ENCODE results near the gene SCAPER.

The SCAPER gene

GRCh38 chr15:76460347-76460746 lies 444.8 kb downstream of the SCAPER start:
- H3K4me1 ChIP-seq (ENCODE audit: low read length) = no peaks in the 10 kb centered on the region
- H3K9me3 ChIP-seq (ENCODE audit: insufficient read depth, low read length) = peaks cover under 1% of the 10 kb centered on the region; the same call in 1 of the 2 replicates
- no peak overlapping the region for H3K4me3 ChIP-seq (ENCODE audit: low read length)
- H3K79me2 ChIP-seq (ENCODE audit: low read length) = no peaks in the 10 kb centered on the region
- TF ChIP-seq EZH2phosphoT487 (IDR thresholded peaks at IDR 0.05; ENCODE audit: low read depth) = no peak
- H3K27ac ChIP-seq (ENCODE audit: low read length) = no peak overlapping the region
- no peaks in the 10 kb centered on the region for H4K20me1 ChIP-seq (ENCODE audit: insufficient read depth, low read length)
- H3K36me3 ChIP-seq (replicated peaks; ENCODE audit: low read depth, low read length) = no peaks in the 10 kb centered on the region
- no peaks in the 10 kb centered on the region for H3K27me3 ChIP-seq (ENCODE audit: low read depth, low read length)
- no peak overlapping the region for H3K4me2 ChIP-seq (ENCODE audit: low read length)
- no peak overlapping the region for H3K9ac ChIP-seq (ENCODE audit: low read length)
- no peak overlapping the region for H2AFZ ChIP-seq (ENCODE audit: low read depth, low read length)

DNA sequence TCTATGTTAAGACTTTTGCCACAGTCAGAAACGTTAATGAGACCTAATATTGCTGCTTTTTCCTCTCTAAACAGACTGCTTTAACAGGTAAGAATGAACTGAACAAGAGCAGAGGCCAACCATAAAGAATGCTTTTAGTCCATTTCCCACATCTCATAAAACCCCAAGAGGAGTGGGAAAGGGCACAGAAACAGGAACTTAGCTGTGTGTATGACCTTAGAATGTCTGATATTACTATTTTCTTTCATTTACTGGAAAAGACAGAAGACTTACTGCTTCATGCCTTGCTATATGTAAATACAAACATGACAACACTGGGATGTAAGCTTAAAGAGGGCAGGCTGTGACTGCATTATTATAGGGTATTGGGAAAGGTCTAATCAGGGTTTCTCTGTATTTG lies 453.6 kb downstream of the SCAPER start:
- Histone ChIP-seq H3K79me2 (ENCODE audit: low read length) (no peaks in the 10 kb centered on the region), H3K4me1 (ENCODE audit: low read length) (peaks cover 18% of the 10 kb centered on the region), H3K4me3 (ENCODE audit: low read length) (no peak overlapping the region), H3K27me3 (ENCODE audit: low read depth, low read length) (no peaks in the 10 kb centered on the region), H4K20me1 (ENCODE audit: insufficient read depth, low read length) (no peaks in the 10 kb centered on the region), H2AFZ (ENCODE audit: low read depth, low read length) (no peak overlapping the region), H3K27ac (ENCODE audit: low read length) (no peak overlapping the region), H3K9ac (ENCODE audit: low read length) (no peak overlapping the region), H3K4me2 (ENCODE audit: low read length) (no peak overlapping the region), H3K36me3 (replicated peaks; ENCODE audit: low read depth, low read length) (no peaks in the 10 kb centered on the region), H3K9me3 (ENCODE audit: insufficient read depth, low read length) (no peaks in the 10 kb centered on the region)
- TF ChIP-seq EZH2phosphoT487 (IDR thresholded peaks at IDR 0.05; ENCODE audit: low read depth) (no peak), CTCF (IDR thresholded peaks at IDR 0.05; ENCODE audit: low read depth, low read length) (no peak)

- no peaks in the 10 kb centered on the region for H3K79me2 ChIP-seq (ENCODE audit: low read length)
- TF ChIP-seq CTCF (IDR thresholded peaks at IDR 0.05; ENCODE audit: low read depth, low read length) = no peak
- TF ChIP-seq EZH2phosphoT487 (IDR thresholded peaks at IDR 0.05; ENCODE audit: low read depth) = no peak
- H3K36me3 ChIP-seq (replicated peaks; ENCODE audit: low read depth, low read length) = no peaks in the 10 kb centered on the region
- no peak overlapping the region for H3K9ac ChIP-seq (ENCODE audit: low read length)
- H3K9me3 ChIP-seq (ENCODE audit: insufficient read depth, low read length) = no peaks in the 10 kb centered on the region
- H3K4me2 ChIP-seq (ENCODE audit: low read length) = no peak overlapping the region
- H3K27me3 ChIP-seq (ENCODE audit: low read depth, low read length) = no peaks in the 10 kb centered on the region
- no peaks in the 10 kb centered on the region for H4K20me1 ChIP-seq (ENCODE audit: insufficient read depth, low read length)
- H3K4me3 ChIP-seq (ENCODE audit: low read length) = no peak overlapping the region
- H2AFZ ChIP-seq (ENCODE audit: low read depth, low read length) = no peak overlapping the region
- no peak overlapping the region for H3K27ac ChIP-seq (ENCODE audit: low read length)
- H3K4me1 ChIP-seq (ENCODE audit: low read length) = peaks cover 28% of the 10 kb centered on the region
Measured at GRCh38 chr15:76449455-76449854, 455.7 kb downstream of the SCAPER start.

DNA sequence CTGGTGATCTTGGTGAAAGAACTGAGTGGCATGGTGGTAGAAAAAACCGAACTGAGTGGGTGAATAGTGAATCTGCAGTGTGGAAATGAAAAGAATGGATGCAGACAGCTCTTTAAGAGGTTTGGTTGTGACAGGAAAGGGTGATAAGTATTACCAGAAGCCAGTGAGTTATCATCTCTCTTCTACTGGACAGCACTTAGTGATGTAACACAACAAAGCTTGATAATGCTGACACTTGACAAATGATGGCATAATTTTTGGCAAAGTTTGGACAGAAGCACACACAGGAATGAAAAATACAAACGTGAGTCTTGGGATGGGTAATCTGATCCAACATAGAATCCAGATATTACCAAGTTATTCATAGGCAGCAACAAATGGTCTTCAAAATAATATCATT lies 456.4 kb downstream of the SCAPER start:
- H3K9me3 ChIP-seq (ENCODE audit: insufficient read depth, low read length) = no peaks in the 10 kb centered on the region
- H3K27me3 ChIP-seq (ENCODE audit: low read depth, low read length) = no peaks in the 10 kb centered on the region
- H3K36me3 ChIP-seq (replicated peaks; ENCODE audit: low read depth, low read length) = no peaks in the 10 kb centered on the region
- no peaks in the 10 kb centered on the region for H3K79me2 ChIP-seq (ENCODE audit: low read length)
- no peak overlapping the region for H3K9ac ChIP-seq (ENCODE audit: low read length)
- H3K27ac ChIP-seq (ENCODE audit: low read length) = no peak overlapping the region
- no peak overlapping the region for H3K4me3 ChIP-seq (ENCODE audit: low read length)
- H2AFZ ChIP-seq (ENCODE audit: low read depth, low read length) = no peak overlapping the region
- no peak overlapping the region for H3K4me2 ChIP-seq (ENCODE audit: low read length)
- no peak for TF ChIP-seq EZH2phosphoT487 (IDR thresholded peaks at IDR 0.05; ENCODE audit: low read depth)
- TF ChIP-seq CTCF (IDR thresholded peaks at IDR 0.05; ENCODE audit: low read depth, low read length) = no peak
- H4K20me1 ChIP-seq (ENCODE audit: insufficient read depth, low read length) = no peaks in the 10 kb centered on the region
- peaks cover 28% of the 10 kb centered on the region for H3K4me1 ChIP-seq (ENCODE audit: low read length)

Data from OCI-LY3 (cell line).